A549 (cell line): ENCODE data around the gene RABAC1.

Experiments used
- CBX2 ChIP-seq: fragments of 200-600 bp; sonication (generic); IDR thresholded peaks from 2 replicates; pipeline ENCODE4 v1.6.1; 2016; ENCODE audit warnings: low read depth, mild to moderate bottlenecking, borderline replicate concordance
- CHD2 ChIP-seq: fragments of 150-350 bp; IDR thresholded peaks from 2 replicates; pipeline ENCODE4 v1.6.1; 2014; ENCODE audit warnings: low read length; ENCODE audit not compliant: partially characterized antibody
- CTCF ChIP-seq: fragments of >200 bp; sonication (Bioruptor Twin); formaldehyde crosslinking; IDR thresholded peaks from 3 replicates; pipeline ENCODE4 v1.5.1; 2016
- EP300 ChIP-seq, 2 experiments: fragments of >200 bp; sonication (Bioruptor Twin); formaldehyde crosslinking; IDR thresholded peaks; 2 replicates in 1 of 2; 3 replicates in 1 of 2; pipeline ENCODE4 v1.6.1; 2016 to 2017
- ESRRA ChIP-seq: fragments of 150-350 bp; IDR thresholded peaks from 2 replicates; pipeline ENCODE4 v1.6.1; 2014; ENCODE audit warnings: mild to moderate bottlenecking, low read length, borderline replicate concordance
- FOSB ChIP-seq: fragments of 250-450 bp; sonication (Bioruptor Pico); IDR thresholded peaks from 2 replicates; pipeline ENCODE4 v1.5.0; 2020; ENCODE audit warnings: mild to moderate bottlenecking, moderate library complexity
- HDAC2 ChIP-seq: fragments of 200-600 bp; sonication (generic); IDR thresholded peaks from 2 replicates; pipeline ENCODE4 v1.6.1; 2016
- JUN ChIP-seq, 2 experiments: fragments of >200 bp; sonication (Bioruptor Twin); formaldehyde crosslinking; IDR thresholded peaks; 2 replicates in 1 of 2; 3 replicates in 1 of 2; pipeline ENCODE4 v1.6.1; 2016 to 2017
- MAFK ChIP-seq: fragments of 450-650 bp; IDR thresholded peaks from 2 replicates; pipeline ENCODE4 v1.6.1; 2014; ENCODE audit not compliant: partially characterized antibody
- MYC ChIP-seq: IDR thresholded peaks from 2 replicates; pipeline ENCODE4 v1.6.1; 2012; ENCODE audit warnings: mild to moderate bottlenecking, inconsistent platforms, low read length, improper control_type of control experiment, borderline replicate concordance
- PBX3 ChIP-seq: IDR thresholded peaks from 2 replicates; pipeline ENCODE4 v1.6.1; 2012
- POLR2A ChIP-seq: IDR thresholded peaks from 2 replicates; pipeline ENCODE4 v1.6.1; 2012; ENCODE audit warnings: mild to moderate bottlenecking, low read length
- RCOR1 ChIP-seq: fragments of 150-350 bp; IDR thresholded peaks from 2 replicates; pipeline ENCODE4 v1.6.1; 2014; ENCODE audit warnings: antibody characterized with exemption, low read length, low read depth
- SMC3 ChIP-seq: fragments of >200 bp; sonication (Bioruptor Twin); formaldehyde crosslinking; IDR thresholded peaks from 3 replicates; pipeline ENCODE4 v1.6.1; 2018; ENCODE audit warnings: inconsistent platforms

GRCh38 chr19:41984961-41985360 lies 25.8 kb upstream of the RABAC1 start:
- TF ChIP-seq JUN (IDR thresholded peaks at IDR 0.05) (no peak), CTCF (no peak), POLR2A (no peak), ESRRA (no peak), HDAC2 (no peak), SMC3 (no peak), MYC (no peak), EP300 (IDR thresholded peaks at IDR 0.05) (no peak), CHD2 (no peak), RCOR1 (no peak), FOSB (no peak), MAFK (no peak), PBX3 (no peak), CBX2 (no peak)
